BLaER1 (cell line): Measurements from ENCODE around the gene DPT.
"Not testable (repeated sequence)": the region's sequence is repeated elsewhere in the genome, so short reads cannot be mapped to it uniquely, and the experiment has no call there.

ENCODE experiments used
- H3K27ac ChIP-seq: shearing (Covaris generic); formaldehyde crosslinking; 2 replicates; pipeline ENCODE4 v1.8.1; 2022
- H3K27me3 ChIP-seq: shearing (Covaris generic); formaldehyde crosslinking; 2 replicates; pipeline ENCODE4 v1.8.1; 2022
- H3K36me3 ChIP-seq: shearing (Covaris generic); formaldehyde crosslinking; 2 replicates; pipeline ENCODE4 v1.8.1; 2022
- H3K4me1 ChIP-seq: shearing (Covaris generic); formaldehyde crosslinking; 2 replicates; pipeline ENCODE4 v1.8.1; 2022
- H3K4me2 ChIP-seq: shearing (Covaris generic); formaldehyde crosslinking; 2 replicates; pipeline ENCODE4 v1.8.1; 2022
- H3K4me3 ChIP-seq: shearing (Covaris generic); formaldehyde crosslinking; 2 replicates; pipeline ENCODE4 v1.8.1; 2022
- H3K9ac ChIP-seq: shearing (Covaris generic); formaldehyde crosslinking; 2 replicates; pipeline ENCODE4 v1.8.1; 2022
- H3K9me3 ChIP-seq: shearing (Covaris generic); formaldehyde crosslinking; 2 replicates; pipeline ENCODE4 v1.8.1; 2022
- H4K20me1 ChIP-seq: shearing (Covaris generic); formaldehyde crosslinking; 2 replicates; pipeline ENCODE4 v1.8.1; 2022
- Cebpa-rat ChIP-seq: shearing (Covaris generic); IDR thresholded peaks from 2 replicates; pipeline ENCODE4 v1.8.1; 2022

The DPT gene

GRCh38 chr1:168728473-168729404 lies at the start of gene DPT:
DPT (minus strand) TSS chr1:168729206; CDS start chr1:168729174, 32 bp downstream.
- Histone ChIP-seq H3K4me3 (no peak within 1 kb of the TSS), H3K4me1 (no peaks in the 10 kb centered on the region; the same call in 1 of the 2 replicates), H3K27me3 (no peaks in the 10 kb centered on the region), H3K9me3 (peaks cover 4% of the 10 kb centered on the region; the same call in 1 of the 2 replicates), H3K27ac (no peak within 1 kb of the TSS), H3K36me3 (no peaks in the 10 kb centered on the region), H3K4me2 (no peak within 1 kb of the TSS), H4K20me1 (no peaks in the 10 kb centered on the region), H3K9ac (no peak within 1 kb of the TSS)
- no peak for TF ChIP-seq Cebpa-rat

- H4K20me1 ChIP-seq: no peaks in the 10 kb centered on the region
- no peak overlapping the region for H3K4me3 ChIP-seq
- H3K27me3 ChIP-seq: no peaks in the 10 kb centered on the region
- no peaks in the 10 kb centered on the region for H3K9me3 ChIP-seq
- no peak overlapping the region for H3K9ac ChIP-seq
- TF ChIP-seq Cebpa-rat: no peak
- no peak overlapping the region for H3K4me2 ChIP-seq
- no peak overlapping the region for H3K27ac ChIP-seq
- H3K4me1 ChIP-seq: no peaks in the 10 kb centered on the region
- H3K36me3 ChIP-seq: no peaks in the 10 kb centered on the region
Observed at GRCh38 chr1:168775366-168775765, 46.4 kb upstream of the DPT start.

- no peaks in the 10 kb centered on the region for H3K9me3 ChIP-seq
- no peak overlapping the region for H3K9ac ChIP-seq
- no peak overlapping the region for H3K4me2 ChIP-seq
- H3K4me3 ChIP-seq: no peak overlapping the region
- no peaks in the 10 kb centered on the region for H4K20me1 ChIP-seq
- no peaks in the 10 kb centered on the region for H3K27me3 ChIP-seq
- no peak overlapping the region for H3K27ac ChIP-seq
- no peaks in the 10 kb centered on the region for H3K36me3 ChIP-seq
- H3K4me1 ChIP-seq: no peaks in the 10 kb centered on the region
- no peak for TF ChIP-seq Cebpa-rat
Observed at GRCh38 chr1:168774241-168774640, 45.2 kb upstream of the DPT start.

- no peak overlapping the region for H3K4me3 ChIP-seq
- no peak overlapping the region for H3K9ac ChIP-seq
- no peak for TF ChIP-seq Cebpa-rat
- H3K27ac ChIP-seq: no peak overlapping the region
- no peaks in the 10 kb centered on the region for H4K20me1 ChIP-seq
- no peaks in the 10 kb centered on the region for H3K27me3 ChIP-seq
- no peak overlapping the region for H3K4me2 ChIP-seq
- H3K4me1 ChIP-seq: no peaks in the 10 kb centered on the region
- H3K36me3 ChIP-seq: no peaks in the 10 kb centered on the region
- H3K9me3 ChIP-seq: no peaks in the 10 kb centered on the region
Observed at GRCh38 chr1:168772428-168773060, 43.5 kb upstream of the DPT start.

GRCh38 chr1:168771104-168771630 lies 42.2 kb upstream of the DPT start:
- Histone ChIP-seq H3K4me3 (no peak overlapping the region), H3K27ac (no peak overlapping the region), H3K36me3 (no peaks in the 10 kb centered on the region), H3K27me3 (no peaks in the 10 kb centered on the region), H3K4me1 (no peaks in the 10 kb centered on the region), H3K9me3 (no peaks in the 10 kb centered on the region), H3K9ac (no peak overlapping the region), H3K4me2 (no peak overlapping the region), H4K20me1 (no peaks in the 10 kb centered on the region)
- no peak for TF ChIP-seq Cebpa-rat

- not testable (repeated sequence) for H4K20me1 ChIP-seq, H3K9me3 ChIP-seq, H3K27ac ChIP-seq, H3K4me1 ChIP-seq, H3K4me2 ChIP-seq, H3K9ac ChIP-seq, H3K36me3 ChIP-seq, H3K4me3 ChIP-seq, H3K27me3 ChIP-seq
Observed at GRCh38 chr1:168769893-168770292, 40.9 kb upstream of the DPT start.

GRCh38 chr1:168767894-168768584 lies 39.0 kb upstream of the DPT start:
- Histone ChIP-seq H3K9me3 (no peaks in the 10 kb centered on the region), H3K4me2 (no peak overlapping the region), H4K20me1 (no peaks in the 10 kb centered on the region), H3K4me1 (peaks cover under 1% of the 10 kb centered on the region; the same call in 1 of the 2 replicates), H3K27ac (no peak overlapping the region), H3K9ac (no peak overlapping the region), H3K4me3 (no peak overlapping the region), H3K27me3 (no peaks in the 10 kb centered on the region), H3K36me3 (no peaks in the 10 kb centered on the region)
- TF ChIP-seq Cebpa-rat: no peak

GRCh38 chr1:168766568-168766967 lies 37.6 kb upstream of the DPT start:
- Histone ChIP-seq H3K9ac (no peak overlapping the region), H4K20me1 (no peaks in the 10 kb centered on the region), H3K4me1 (peaks cover 8% of the 10 kb centered on the region), H3K4me3 (no peak overlapping the region), H3K27ac (no peak overlapping the region), H3K4me2 (no peak overlapping the region), H3K27me3 (no peaks in the 10 kb centered on the region), H3K36me3 (no peaks in the 10 kb centered on the region), H3K9me3 (no peaks in the 10 kb centered on the region)
- TF ChIP-seq Cebpa-rat: no peak

- no peak overlapping the region for H3K4me3 ChIP-seq
- no peaks in the 10 kb centered on the region for H3K27me3 ChIP-seq
- H3K9ac ChIP-seq: no peak overlapping the region
- H3K27ac ChIP-seq: no peak overlapping the region
- H3K4me1 ChIP-seq: peaks cover 8% of the 10 kb centered on the region
- TF ChIP-seq Cebpa-rat: no peak
- no peaks in the 10 kb centered on the region for H3K9me3 ChIP-seq
- no peaks in the 10 kb centered on the region for H3K36me3 ChIP-seq
- no peaks in the 10 kb centered on the region for H4K20me1 ChIP-seq
- H3K4me2 ChIP-seq: no peak overlapping the region
Observed at GRCh38 chr1:168763031-168763430, 34.0 kb upstream of the DPT start.
